Non-pigmented ciliary epithelial cell (primary cell): ENCODE measurements around the gene AGO3.
"Not testable (repeated sequence)": the region's sequence is repeated elsewhere in the genome, so short reads cannot be mapped to it uniquely, and the experiment has no call there.

ENCODE experiments used
- DNase-seq: peaks from one replicate; pipeline ENCODE4 v3.0.0-alpha.2; 2010; ENCODE audit warnings: low read depth

The AGO3 gene

DNA sequence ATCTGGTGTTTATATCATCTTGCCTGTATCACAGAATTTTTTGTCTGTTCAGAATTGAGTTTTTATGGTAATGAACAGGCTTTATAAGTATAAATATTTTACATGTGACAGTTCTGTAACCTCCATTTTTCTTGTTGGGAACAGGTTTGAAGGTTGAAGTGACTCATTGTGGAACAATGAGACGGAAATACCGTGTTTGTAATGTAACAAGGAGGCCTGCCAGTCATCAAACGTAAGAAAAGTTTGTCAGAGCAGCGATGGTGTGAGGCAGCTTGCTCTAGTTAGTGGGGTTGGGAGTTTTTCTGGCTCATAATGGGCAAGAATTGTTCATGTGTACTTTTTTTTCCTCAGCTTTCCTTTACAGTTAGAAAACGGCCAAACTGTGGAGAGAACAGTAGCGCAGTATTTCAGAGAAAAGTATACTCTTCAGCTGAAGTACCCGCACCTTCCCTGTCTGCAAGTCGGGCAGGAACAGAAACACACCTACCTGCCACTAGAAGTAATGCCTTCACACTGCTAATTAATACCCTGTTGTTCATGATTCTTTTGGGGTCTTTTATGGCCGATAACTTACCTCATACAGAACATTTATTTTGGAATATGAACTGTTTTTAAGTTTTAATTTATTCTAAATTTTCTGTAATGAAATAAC, 77.8 kb downstream of the AGO3 start:
- DNase-seq = peak; percentile 78

DNA sequence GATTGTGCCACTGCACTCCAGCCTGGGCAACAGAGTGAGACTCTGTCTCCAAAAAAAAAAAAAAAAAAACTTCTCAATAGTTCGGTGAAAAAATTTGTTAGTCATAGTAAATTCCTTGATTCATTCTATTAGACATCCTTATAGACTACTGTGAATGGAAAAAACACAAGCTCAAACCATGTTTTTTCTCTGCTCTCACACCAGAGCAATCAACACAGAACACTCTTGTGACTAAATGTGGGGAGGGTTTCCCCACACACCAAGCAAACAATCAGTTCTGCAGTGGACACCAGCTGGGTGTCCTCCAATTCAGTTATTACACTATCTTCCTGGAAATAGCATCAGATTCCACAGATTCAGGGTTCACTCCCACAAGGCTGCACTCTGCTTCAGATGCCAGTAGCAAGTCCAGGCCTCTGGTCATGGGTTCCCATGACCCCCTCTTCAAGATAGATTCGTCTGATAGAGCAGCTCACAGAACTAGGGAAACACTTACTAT, 83.9 kb downstream of the AGO3 start:
- no peak for DNase-seq

DNA sequence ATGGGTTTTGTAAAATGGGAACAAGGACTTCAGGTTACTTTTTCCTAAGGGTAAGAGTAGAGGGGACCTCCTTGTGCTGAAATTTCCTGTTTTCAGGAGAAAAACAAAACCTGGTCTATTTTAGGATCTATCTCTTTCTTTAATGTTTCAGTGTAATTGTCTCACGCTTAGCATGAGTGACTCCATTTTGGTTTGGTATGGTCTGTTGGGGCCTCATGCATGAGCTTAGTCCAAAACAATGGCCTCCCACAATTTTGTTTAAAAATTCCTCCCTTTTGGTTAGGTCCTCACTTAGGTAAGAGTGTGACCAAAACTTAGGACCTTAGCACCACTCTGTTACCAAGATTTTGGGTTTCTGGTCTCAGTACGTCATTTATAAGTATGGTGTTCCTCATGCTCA, 85.8 kb downstream of the AGO3 start:
- no peak for DNase-seq

DNA sequence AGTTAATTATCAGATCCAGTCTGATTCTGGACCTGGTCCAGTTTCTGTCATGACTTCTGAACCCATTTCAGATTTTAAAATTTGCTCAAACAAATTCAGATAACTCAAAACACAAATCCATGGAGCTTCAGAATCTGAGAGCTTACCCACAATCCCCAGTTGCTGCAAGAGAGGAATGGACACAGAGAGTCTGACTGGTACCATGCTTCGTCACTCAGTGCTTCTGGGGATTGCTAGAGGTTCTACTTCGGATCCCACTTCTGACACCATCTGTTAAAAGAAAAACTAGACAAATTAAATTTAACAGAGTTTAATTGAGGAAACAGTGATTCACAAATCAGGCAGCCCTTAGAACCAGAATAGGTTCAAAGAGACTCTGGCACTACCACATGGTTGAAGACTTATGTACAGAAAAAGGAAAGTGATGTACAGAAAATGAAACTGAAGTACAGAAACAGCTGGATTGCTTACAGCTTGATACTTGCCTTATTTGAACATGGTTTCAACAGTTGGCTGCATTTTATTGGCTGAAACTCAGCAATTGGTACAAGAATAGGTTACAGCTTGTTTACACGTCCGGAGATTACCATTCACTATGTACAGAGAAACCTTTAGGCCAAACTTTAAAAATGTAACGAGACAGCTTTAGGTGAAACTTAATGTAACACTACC, 92.3 kb downstream of the AGO3 start:
- DNase-seq = no peak

DNA sequence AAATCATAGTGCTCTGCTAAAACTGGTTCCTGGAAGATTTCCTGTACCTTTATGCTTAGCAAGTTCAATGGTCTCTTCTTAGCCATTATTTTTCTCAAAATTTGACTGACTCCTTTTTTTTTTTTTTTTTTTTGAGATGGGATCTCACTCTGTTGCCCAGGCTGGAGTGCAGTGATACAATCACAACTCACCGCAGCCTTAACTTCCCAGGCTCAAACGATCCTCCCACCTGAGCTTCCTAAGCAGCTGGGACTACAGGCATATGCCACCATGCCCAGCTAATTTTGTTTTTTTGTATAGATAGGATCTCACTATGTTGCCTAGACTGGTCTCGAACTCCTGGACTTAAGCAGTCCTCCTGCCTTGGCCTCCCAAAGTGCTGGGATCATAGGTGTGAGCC, 93.1 kb downstream of the AGO3 start:
- DNase-seq = not testable (repeated sequence)

DNA sequence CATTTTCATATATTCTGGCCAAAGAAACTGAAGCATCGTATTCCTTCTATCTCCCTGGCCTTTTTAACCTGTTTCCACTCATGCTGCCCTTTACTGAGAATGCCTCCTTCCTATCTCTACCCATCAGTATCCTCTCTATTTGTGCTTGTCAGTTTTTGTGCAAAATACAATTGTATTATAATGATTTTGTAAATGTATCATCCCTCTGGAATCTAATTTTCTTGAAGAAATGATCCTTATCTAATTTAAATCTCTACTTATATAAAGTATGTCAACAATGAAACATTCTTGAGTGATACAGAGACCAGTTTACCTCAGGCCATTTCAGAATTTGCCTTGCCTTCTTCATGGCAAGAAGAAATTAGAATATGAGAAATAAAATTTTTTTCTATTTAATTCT, 93.9 kb downstream of the AGO3 start:
- DNase-seq = no peak

DNA sequence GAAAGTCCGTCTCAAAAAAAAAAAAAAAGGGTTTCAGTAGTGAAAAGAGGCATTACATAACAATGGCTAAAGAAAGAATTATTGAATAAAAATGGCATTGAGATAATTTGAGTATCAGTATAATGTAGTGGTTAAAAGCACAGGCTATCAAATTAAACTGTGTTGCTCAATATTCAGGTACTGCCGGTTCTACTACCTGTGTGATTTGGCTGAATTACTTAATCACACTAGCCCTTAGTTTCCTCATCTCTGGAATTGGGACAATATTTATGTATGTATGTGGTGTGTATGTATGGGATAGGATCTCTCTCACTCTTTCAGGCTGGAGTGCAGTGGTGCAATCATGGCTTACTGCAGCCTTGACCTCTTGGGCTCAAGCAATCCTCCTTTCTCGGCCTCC, 96.9 kb downstream of the AGO3 start:
- DNase-seq = no peak

DNA sequence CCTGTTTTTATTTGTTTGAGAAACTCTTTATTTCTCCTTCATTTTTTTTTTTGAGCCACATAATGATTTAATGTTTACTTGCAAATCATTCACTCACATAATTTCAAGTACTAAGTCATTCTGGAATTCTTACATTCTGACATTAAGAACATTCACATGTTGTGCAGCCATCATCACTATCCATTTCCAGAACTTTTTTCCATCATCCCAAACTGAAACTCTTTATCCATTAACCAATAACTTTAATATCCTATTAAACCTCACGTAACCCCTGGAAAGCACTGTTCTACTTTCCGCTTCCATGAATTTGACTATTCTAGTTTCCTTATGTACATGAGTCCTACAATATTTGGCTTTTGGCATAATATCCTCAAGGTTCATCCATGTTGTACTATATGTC, 100.5 kb downstream of the AGO3 start:
- DNase-seq = no peak

DNA sequence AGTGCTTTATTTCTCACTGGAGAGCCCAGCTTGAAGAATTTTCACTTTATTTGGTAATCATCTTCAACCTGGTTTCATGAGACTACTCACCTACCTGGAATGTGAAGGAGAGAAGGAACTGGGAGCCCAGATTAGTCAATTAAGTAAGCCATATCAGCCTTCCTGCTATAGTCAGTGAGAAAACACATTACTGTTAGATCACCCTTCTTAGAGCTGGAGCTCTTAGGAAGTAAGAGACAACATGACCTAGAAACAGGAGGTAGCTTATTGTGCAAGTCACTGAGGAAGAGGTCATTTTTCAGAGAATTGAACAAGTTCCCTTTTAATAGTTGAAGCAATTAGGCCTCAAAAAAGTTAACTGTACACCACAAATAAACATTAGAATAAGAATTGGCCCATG, 103.8 kb downstream of the AGO3 start:
- DNase-seq = peak; percentile 56

DNA sequence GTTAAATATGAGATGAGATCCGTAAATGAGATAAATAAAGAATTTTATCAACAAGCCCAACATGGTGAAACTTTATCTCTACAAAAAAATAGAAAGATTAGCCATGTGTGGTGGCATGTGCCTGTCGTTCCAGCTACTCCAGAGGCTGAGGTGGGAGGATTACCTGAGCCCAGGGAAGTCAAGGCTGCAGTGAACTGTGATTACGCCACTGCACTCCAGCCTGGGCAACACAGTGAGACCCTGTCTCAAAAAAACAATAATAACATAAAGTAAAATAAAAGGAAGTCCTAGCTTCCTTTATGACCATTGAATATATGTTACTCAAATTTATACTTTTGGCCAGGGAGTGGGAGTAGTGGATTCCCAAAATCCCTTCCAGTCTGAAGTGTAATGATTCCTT, 104.2 kb downstream of the AGO3 start:
- no peak for DNase-seq

DNA sequence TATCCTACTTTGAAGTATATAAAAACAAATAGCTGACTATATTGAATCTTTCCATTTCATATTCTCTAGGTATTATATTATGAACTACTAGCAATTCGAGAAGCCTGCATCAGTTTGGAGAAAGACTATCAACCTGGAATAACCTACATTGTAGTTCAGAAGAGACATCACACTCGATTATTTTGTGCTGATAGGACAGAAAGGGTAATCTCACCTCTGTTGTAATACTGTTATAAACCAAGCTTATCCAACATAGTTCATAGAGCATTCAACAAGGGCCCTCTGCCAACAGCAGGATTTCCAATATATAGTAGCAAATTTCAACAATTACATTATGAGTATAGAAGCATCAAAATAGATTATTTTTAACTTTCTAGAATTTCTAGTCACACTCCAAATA, 109.3 kb downstream of the AGO3 start:
- no peak for DNase-seq

DNA sequence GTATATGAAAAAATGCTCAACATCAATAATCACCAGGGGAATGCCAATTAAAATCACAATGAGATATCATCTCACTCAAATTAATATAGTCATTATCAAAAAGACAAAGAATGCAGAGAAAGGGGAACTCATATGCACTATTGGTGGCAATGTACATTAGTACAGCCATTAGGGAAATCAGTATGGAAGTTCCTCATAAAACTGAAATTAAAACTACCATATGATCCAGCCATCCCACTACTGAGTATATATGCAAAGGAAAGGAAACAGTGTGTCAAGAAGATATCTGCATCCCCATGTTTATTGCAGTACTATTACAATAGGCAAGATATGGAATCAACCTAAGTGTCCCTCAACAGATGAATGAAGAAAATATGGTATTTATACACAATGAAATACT, 120.9 kb downstream of the AGO3 start:
- DNase-seq = no peak

DNA sequence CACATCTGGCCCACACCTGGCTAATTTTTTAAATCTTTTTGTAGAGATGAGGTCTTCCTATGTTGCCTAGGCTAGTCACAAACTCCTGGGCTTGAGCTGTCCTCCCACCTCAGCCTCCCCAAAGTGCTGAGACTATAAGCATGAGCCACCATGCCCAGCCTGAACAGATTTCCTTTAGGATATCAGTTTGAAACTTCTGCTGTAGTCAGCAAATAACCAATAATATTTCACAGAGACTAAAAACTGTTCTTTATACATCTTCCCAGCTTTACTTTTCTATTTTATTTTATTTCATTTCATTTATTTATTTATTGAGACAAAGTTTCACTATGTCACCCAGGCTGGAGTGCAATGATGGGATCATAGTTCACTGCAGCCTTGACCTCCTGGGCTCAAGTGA, 123.1 kb downstream of the AGO3 start:
- no peak for DNase-seq

DNA sequence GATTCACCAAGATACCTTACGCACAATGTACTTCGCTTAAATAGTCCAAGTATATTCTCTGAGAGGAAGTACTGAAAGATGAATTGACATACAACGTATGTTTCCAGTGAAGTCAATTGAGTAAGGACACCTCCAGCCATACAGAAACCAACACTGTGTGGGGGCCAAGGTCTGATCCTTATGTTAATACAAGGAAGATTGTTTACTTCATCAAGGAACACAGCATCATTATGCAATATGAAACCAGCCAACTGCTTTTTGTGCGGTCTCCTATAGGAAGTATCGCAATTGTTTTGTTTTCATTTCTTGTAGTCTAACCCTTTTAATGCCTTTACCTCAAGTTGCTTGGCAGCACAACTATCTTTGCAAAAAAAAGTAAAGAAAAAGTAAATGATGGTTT, 124.8 kb downstream of the AGO3 start:
- no peak for DNase-seq

DNA sequence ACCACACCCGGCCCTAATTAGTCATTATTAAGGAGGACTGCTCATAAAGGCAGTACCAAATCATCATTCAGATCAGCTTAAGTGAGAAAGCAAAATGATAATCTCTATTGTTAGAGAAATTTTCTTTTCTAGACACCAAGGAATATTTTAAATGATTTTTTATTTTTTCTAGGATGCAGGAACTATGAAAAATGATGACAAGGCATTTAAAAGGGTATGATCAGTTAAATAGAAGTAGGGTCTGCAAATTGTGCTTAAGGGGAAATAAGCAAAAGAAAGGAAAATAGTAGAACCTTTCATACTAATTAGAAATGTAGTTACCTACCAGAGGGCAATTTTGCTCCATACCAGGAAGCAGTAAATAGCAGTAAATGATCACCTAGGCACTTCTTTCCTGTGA, 131.4 kb downstream of the AGO3 start:
- no peak for DNase-seq

DNA sequence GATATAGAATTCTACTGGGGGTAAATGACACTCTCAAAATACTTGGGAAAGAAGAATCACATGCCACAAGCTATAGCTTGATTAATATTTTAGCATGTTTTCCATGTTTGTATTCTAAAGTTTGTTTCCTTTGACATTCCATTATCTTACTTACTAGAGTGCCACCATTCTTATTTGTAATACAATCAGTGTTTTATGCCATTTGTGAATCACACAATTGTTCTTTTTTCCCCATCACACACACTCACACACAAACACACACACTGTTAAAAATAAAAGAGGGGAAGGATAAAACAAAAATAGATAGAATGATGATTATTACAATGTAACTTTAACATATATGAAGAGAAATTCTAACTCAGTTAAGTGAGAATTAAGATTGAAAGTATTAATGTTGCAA, 137.0 kb downstream of the AGO3 start:
- no peak for DNase-seq

DNA sequence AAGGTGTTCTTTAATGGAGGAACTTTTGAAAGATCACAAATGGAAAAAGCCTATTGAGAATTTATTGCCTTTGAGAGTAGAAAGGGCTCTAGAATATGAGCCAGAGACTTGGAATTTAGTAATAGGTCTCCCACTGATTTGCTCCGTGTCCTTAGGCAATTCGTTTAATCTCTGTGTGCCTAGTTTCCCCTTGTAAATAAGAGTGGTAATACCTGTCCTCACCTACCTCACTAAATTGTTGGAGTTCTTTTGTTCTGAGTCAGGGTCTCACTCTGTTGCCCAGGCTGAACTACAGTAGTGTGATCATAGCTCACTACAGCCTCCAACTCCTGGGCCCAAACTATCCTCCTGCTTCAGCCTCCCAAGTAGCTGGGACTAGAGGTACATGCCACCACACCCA, 138.0 kb downstream of the AGO3 start:
- no peak for DNase-seq

DNA sequence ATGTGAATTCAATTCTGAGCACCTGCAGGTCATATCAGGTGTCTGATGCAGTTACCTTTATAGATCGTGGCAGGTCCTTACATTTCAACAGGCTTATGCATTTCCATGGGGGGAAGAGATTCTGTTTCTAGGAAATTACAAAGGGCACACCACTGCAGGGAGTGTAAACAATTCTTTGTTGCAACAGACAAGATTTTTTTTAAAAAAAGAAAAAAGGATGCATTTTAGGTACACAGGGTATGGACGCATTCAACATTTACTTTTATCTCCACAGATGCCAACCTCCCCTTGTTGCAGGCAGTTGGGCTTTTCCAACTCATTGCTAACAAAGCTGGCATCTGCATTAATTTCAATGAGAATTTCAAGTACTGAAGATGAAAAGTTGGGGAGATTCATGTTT, 139.4 kb downstream of the AGO3 start:
- no peak for DNase-seq

DNA sequence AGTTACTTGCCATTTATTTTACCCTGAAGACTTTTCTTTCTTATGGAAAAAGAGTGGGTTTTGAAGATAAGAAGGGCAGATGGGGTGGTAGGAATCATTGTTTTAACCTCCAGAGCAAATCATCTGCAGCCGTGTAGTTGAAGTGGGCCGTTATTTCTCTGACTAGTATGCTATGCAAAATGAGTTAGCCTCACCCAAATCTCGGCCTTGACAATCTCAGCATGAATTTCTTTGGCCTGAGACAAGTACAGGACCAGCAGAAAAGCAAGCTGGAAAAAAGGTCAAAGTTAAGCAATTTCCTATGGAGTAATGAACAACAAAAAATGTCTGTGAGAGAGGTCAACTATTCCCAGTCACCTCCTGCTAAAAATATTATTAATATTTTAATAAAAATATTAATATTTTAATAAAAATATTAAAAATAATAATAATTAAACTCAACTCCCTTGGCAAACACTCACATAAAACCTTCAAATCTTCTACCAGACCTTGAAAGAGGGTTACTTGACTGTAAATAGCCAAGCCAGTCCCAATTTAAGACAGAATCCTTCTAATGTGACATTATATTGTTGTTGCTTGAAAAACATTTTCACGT, 146.2 kb downstream of the AGO3 start:
- no peak for DNase-seq

DNA sequence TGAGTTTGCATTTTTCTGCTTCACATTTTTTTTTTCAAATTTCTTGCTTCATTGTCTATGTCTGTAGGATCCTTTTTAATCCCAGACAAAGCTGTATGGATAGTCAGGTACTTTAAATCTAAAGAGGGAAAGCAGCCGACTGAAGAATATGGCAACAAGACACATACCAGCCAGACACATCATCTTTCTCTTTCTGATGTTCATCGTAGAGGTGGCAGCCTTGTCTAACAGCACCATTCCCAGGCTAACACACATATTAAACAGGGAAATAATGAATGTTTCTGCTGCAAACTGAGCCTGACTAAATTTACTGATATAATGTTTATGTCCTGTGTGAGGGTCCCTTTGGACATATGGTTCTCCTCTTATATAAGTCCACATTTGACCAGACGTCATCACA, 149.3 kb downstream of the AGO3 start:
- DNase-seq = no peak

DNA sequence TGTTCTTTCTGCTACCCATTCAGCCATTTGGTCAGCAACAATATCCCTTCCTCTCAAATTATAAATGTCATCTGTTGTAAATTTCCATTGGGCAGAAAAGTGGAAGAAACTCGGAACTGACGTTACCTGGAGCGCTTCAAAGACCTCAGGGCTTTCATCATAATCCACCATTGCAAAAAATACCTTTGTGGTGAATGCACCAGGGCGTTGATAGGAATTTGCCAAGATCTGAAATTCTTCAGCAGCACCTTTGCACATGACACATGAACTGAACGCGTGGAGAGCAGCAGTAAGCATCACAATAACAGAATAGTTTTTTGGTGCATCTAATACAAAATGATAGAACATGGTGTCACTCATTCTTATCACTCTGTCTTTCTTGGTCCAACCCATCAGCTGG, 149.9 kb downstream of the AGO3 start:
- no peak for DNase-seq

DNA sequence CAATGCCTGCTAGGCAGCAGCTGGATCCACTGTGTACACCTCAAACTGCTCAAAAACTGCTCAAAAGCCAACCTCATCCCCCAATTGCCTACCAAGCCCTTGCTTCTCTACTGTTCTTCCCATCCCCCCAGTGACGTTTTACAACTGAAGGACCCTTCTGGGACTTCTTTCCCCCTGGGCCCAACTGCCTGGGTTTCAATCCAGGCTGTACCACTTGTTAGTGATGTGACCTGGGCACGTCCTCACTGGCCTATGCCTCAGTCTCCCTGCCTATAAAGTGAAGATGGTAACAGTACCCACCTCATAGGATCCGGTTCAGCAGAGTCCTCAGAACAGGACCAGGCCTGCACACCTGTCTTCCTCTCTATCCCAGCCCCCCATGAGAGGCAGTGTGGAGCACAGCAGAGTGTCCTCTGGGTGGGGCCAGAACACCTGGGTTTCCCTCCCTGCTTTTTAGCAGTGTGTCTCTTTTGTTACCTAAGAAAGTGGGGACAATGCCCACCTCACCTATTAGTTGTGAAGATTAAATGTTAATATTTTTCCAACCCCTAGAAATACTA, 151.1 kb downstream of the AGO3 start:
- no peak for DNase-seq

DNA sequence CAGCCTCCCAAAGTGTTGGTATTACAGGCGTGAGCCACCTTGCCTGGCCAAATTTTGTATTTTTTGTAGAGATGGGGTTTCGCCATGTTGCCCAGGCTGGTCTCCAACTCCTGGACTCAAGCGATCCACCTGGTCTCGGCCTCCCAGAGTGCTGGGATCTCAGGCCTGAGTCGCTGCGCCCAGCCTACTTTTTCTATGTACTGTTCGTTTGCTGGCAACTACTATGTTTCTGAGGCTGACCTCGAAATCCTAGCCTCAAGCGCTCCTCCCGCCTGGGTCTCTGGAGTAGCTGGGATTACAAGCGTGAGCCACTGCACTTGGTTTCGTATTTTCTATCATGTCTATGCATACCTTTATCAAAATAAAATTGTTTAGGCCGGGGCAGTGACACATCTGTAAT, 152.3 kb downstream of the AGO3 start:
- no peak for DNase-seq
